GM12878 (cell line): ENCODE results near the gene MS4A1. TPM values are rescaled to one million over a fixed set of nuclear protein-coding genes. Genes with fewer than 3 reads are reported as not detected.

Source experiments
- BMI1 ChIP-seq: fragments of 450-650 bp; IDR thresholded peaks from 2 replicates; pipeline ENCODE4 v1.6.1; 2016; ENCODE audit warnings: mild to moderate bottlenecking, moderate library complexity, borderline replicate concordance
- CBX5 ChIP-seq: sonication (generic); IDR thresholded peaks from 2 replicates; pipeline ENCODE4 v1.6.1; 2016; ENCODE audit warnings: low read depth, moderate library complexity, mild to moderate bottlenecking, inconsistent platforms
- CEBPB ChIP-seq, 2 experiments: fragments of 150-350 bp in 1 of 2; IDR thresholded peaks; 2 replicates each; pipeline ENCODE4 v1.6.1; 2012 to 2014; ENCODE audit warnings: low read depth in 2 of 2, low read length in 2 of 2, borderline replicate concordance in 1 of 2, inconsistent platforms in 1 of 2
- CEBPZ ChIP-seq: fragments of 150-350 bp; IDR thresholded peaks from 2 replicates; pipeline ENCODE4 v1.6.1; 2016; ENCODE audit warnings: low read depth, low read length
- CUX1 ChIP-seq: IDR thresholded peaks from 2 replicates; pipeline ENCODE4 v1.6.1; 2012; ENCODE audit warnings: improper control_type of control experiment, low read depth, low read length; ENCODE audit not compliant: insufficient replicate concordance
- ESRRA ChIP-seq: IDR thresholded peaks from 2 replicates; pipeline ENCODE4 v1.6.1; 2012; ENCODE audit warnings: mild to moderate bottlenecking, low read length, improper control_type of control experiment
- ETV6 ChIP-seq, 2 experiments: fragments of 450-650 bp in 1 of 2; IDR thresholded peaks in 1 of 2; conservative IDR thresholded peaks in 1 of 2; 2 replicates each; pipeline ENCODE4 v1.6.1; 2014; ENCODE audit warnings: antibody characterized with exemption in 1 of 2, borderline replicate concordance in 1 of 2, low read depth in 1 of 2, mild to moderate bottlenecking in 1 of 2, moderate library complexity in 1 of 2
- NBN ChIP-seq: fragments of 450-650 bp; IDR thresholded peaks from 2 replicates; pipeline ENCODE4 v1.6.1; 2016
- NFIC ChIP-seq: IDR thresholded peaks from 2 replicates; pipeline ENCODE4 v1.6.1; 2012; ENCODE audit warnings: low read depth, mild to moderate bottlenecking, inconsistent platforms, low read length, moderate library complexity
- NR2C1 ChIP-seq: fragments of 450-650 bp; IDR thresholded peaks from 2 replicates; pipeline ENCODE4 v1.6.1; 2017; ENCODE audit warnings: antibody characterized with exemption, mild to moderate bottlenecking, moderate library complexity
- RCOR1 ChIP-seq: conservative IDR thresholded peaks from 2 replicates; pipeline ENCODE4 v1.6.1; 2012; ENCODE audit warnings: low read depth, low read length, improper control_type of control experiment
- RELB ChIP-seq: fragments of 450-650 bp; IDR thresholded peaks from 2 replicates; pipeline ENCODE4 v1.6.1; 2017; ENCODE audit warnings: low read depth, mild to moderate bottlenecking, moderate library complexity
- SMC3 ChIP-seq: IDR thresholded peaks from 2 replicates; pipeline ENCODE4 v1.6.1; 2011; ENCODE audit warnings: low read length, improper control_type of control experiment, borderline replicate concordance
- SRF ChIP-seq, 2 experiments: IDR thresholded peaks; 2 replicates each; pipeline ENCODE4 v1.6.1; 2011; ENCODE audit warnings: low read depth in 2 of 2, low read length in 2 of 2, mild to moderate bottlenecking in 1 of 2, moderate library complexity in 1 of 2
- SUPT20H ChIP-seq: IDR thresholded peaks from 2 replicates; pipeline ENCODE4 v1.6.1; 2011; ENCODE audit warnings: low read depth, mild to moderate bottlenecking, low read length, moderate library complexity, borderline replicate concordance; ENCODE audit not compliant: control insufficient read depth
- SUZ12 ChIP-seq: fragments of 200-600 bp; sonication (generic); IDR thresholded peaks from one replicate; pipeline ENCODE4 v1.6.1; 2018; ENCODE audit warnings: antibody characterized with exemption, mild to moderate bottlenecking; ENCODE audit not compliant: unreplicated experiment
- TARDBP ChIP-seq: IDR thresholded peaks from 2 replicates; pipeline ENCODE4 v1.6.1; 2016; ENCODE audit warnings: borderline replicate concordance
- TCF7 ChIP-seq: IDR thresholded peaks from 2 replicates; pipeline ENCODE4 v1.6.1; 2014; ENCODE audit warnings: antibody characterized with exemption, borderline replicate concordance
- YBX1 ChIP-seq: fragments of 450-650 bp; IDR thresholded peaks from 2 replicates; pipeline ENCODE4 v1.6.1; 2016; ENCODE audit warnings: antibody characterized with exemption
- ZNF207 ChIP-seq: fragments of 450-650 bp; IDR thresholded peaks from 2 replicates; pipeline ENCODE4 v1.6.1; 2014; ENCODE audit warnings: antibody characterized with exemption, mild to moderate bottlenecking, borderline replicate concordance
- ZNF24 ChIP-seq: fragments of 450-650 bp; IDR thresholded peaks from 2 replicates; pipeline ENCODE4 v1.6.1; 2017; ENCODE audit warnings: antibody characterized with exemption, mild to moderate bottlenecking
- polyA plus RNA-seq, 11 experiments: library from polyadenylated mRNA; depleted of rRNA in 4 of 11; unstranded in 6 of 11; stranded (reverse) in 5 of 11; fragments of >200 nt; fragmentation: Nextera tagmentation in 4 of 11; fragmentation: Illumina TruSeq in 1 of 11; extraction: Ambion mirVana in 4 of 11; extraction: Trizol in 1 of 11; gene quantifications; 1 replicate in 1 of 11; 2 replicates in 10 of 11; pipeline versions ENCODE4 v1.2.1 to v1.2.3, GENCODE V29; 2011 to 2016; ENCODE audit warnings: inconsistent platforms in 2 of 11, missing spikeins in 2 of 11, low read depth in 1 of 11
- total RNA-seq, 4 experiments: library from RNA; depleted of rRNA in 3 of 4; stranded (reverse); fragments of >200 nt in 3 of 4; fragmentation: Illumina TruSeq in 1 of 4; extraction: Trizol in 1 of 4; gene quantifications; 2 replicates each; pipeline versions ENCODE4 v1.2.1 to v1.2.3, GENCODE V29; 2013 to 2021

The MS4A1 gene
- total and polyA plus RNA-seq, 10 of the 15 experiments (the other 5 are each of a cell fraction or from before 2014, with no cell fraction given), result 329 to 2,106 (median 687) TPM

GRCh38 chr11:60455531-60456042 is at the start of gene MS4A1 (continued):
- TF ChIP-seq CUX1, result peak; percentile 53
- no peak for TF ChIP-seq SMC3
- peak in 1 of 2 experiments; percentile 71; a peak in 1 of 4 replicates for TF ChIP-seq ETV6 (conservative IDR thresholded peaks at IDR 0.05 in 1 of 2, IDR thresholded peaks at IDR 0.05 in 1 of 2; ENCODE audit: borderline replicate concordance in 1 of 2, low read depth in 1 of 2)
- peak; percentile 79; the same call in 1 of the 2 replicates for TF ChIP-seq TARDBP
- TF ChIP-seq ZNF207, result 0 out of 2 replicates have a peak, but pooled peaks have one; percentile 62
- no peak for TF ChIP-seq ESRRA
- TF ChIP-seq SUZ12, result no peak
- TF ChIP-seq CEBPZ, result no peak
- no peak for TF ChIP-seq SUPT20H
- TF ChIP-seq NR2C1, result no peak
- peak; percentile 92; the same call in 1 of the 2 replicates for TF ChIP-seq RCOR1
- 0 out of 2 replicates have a peak, but pooled peaks have one; percentile 18 for TF ChIP-seq TCF7
- peak; percentile 93 for TF ChIP-seq NFIC
- TF ChIP-seq BMI1, result peak; percentile 92
- TF ChIP-seq CEBPB (IDR thresholded peaks at IDR 0.05; ENCODE audit: borderline replicate concordance in 1 of 2, low read depth in 2 of 2, low read length in 2 of 2), result no peak; a peak in 1 of 4 replicates
- peak; percentile 93; the same call in 1 of the 2 replicates for TF ChIP-seq YBX1
- peak; percentile 68; the same call in 1 of the 2 replicates for TF ChIP-seq CBX5
- peak; percentile 90 for TF ChIP-seq RELB
- peak in 1 of 2 experiments; percentile 72; a peak in 1 of 4 replicates for TF ChIP-seq SRF (IDR thresholded peaks at IDR 0.05; ENCODE audit: low read depth in 2 of 2, low read length in 2 of 2)
- peak; percentile 78 for TF ChIP-seq ZNF24
- peak; percentile 96 for TF ChIP-seq NBN
